ENCODE results near the gene PSAT1. TPM values are rescaled to one million over a fixed set of nuclear protein-coding genes. Genes with fewer than 3 reads are reported as not detected.

PSAT1 gene
- total RNA-seq, 1 experiment from 2014 or later = 226 TPM

- TF ChIP-seq, protein P1, sequence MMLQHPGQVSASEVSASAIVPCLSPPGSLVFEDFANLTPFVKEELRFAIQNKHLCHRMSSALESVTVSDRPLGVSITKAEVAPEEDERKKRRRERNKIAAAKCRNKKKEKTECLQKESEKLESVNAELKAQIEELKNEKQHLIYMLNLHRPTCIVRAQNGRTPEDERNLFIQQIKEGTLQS (IDR thresholded peaks at IDR 0.05) = no peak
- TF ChIP-seq, protein P2, sequence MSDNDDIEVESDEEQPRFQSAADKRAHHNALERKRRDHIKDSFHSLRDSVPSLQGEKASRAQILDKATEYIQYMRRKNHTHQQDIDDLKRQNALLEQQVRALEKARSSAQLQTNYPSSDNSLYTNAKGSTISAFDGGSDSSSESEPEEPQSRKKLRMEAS (IDR thresholded peaks at IDR 0.05) = peak; percentile 93
- TF ChIP-seq RAD21 (IDR thresholded peaks at IDR 0.05; ENCODE audit: low read depth) (no peak), CEBPB (IDR thresholded peaks at IDR 0.05; ENCODE audit: low read depth) (peak; percentile 89), EGR1 (IDR thresholded peaks at IDR 0.05; ENCODE audit: low read depth) (no peak), SP1 (IDR thresholded peaks at IDR 0.05; ENCODE audit: low read depth) (peak; percentile 96)
These were observed at the start of gene PSAT1 (continued) for GRCh38 chr9:78296893-78297671.

DNA sequence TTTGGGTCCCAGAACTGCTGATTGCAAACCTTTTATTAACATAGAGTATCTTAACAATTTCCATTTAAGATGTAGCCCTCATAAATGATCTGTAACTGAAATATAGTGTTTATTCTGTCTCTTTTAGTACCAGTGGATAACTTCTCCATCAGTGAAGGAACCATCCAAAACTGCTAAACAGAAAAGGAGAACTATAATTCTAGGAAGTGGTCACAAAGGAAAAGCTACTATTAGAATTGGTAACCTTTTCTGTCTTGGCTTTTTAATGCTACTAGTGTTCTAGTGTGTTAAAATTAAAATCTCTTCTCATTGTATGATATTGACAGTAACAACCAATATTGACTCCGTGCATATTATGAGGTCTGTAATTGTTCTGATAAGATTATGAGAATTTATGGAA is 48.3 kb upstream of the PSAT1 start:
- BruUV-seq (replicated peaks) = no TSS peak
- ChIA-PET CTCF (no interaction called here), RAD21 (ENCODE audit: low non-redundant PET in 1 of 2, low total read pairs in 2 of 2, uncharacterized antibody in 2 of 2, unreplicated experiment in 2 of 2) (no interaction called here), POLR2A (no interaction called here)
- H3K36me3 ChIP-seq (ENCODE audit: control insufficient read depth in 1 of 2, insufficient read depth in 2 of 2, low read length in 2 of 2) = peaks cover 4 to 25% of the 10 kb centered on the region in 2 experiments; a peak in 3 of 4 replicates
- no peak overlapping the region for H3K4me2 ChIP-seq (ENCODE audit: low read length)
- H3K27me3 ChIP-seq (ENCODE audit: insufficient read depth, low read length) = no peaks in the 10 kb centered on the region
- ATAC-seq (no peak), DNase-seq (ENCODE audit: low read depth, low spot score) (no peak)
- TF ChIP-seq EGR1 (IDR thresholded peaks at IDR 0.05; ENCODE audit: low read depth) = no peak
- TF ChIP-seq, protein P2 (IDR thresholded peaks at IDR 0.05) = no peak
- no peak for TF ChIP-seq EZH2phosphoT487 (IDR thresholded peaks at IDR 0.05; ENCODE audit: borderline replicate concordance)
- no peak for TF ChIP-seq YY1 (IDR thresholded peaks at IDR 0.05; ENCODE audit: extremely low read depth, insufficient replicate concordance, low read depth, low read length)
- no peak for TF ChIP-seq REST (IDR thresholded peaks at IDR 0.05; ENCODE audit: low read depth)
- no peak for TF ChIP-seq POLR2A (IDR thresholded peaks at IDR 0.05; ENCODE audit: borderline replicate concordance, extremely low read depth, insufficient read depth, insufficient read length)
- TF ChIP-seq CEBPB (IDR thresholded peaks at IDR 0.05; ENCODE audit: low read depth) = no peak
- no peak for TF ChIP-seq FOSL1 (IDR thresholded peaks at IDR 0.05; ENCODE audit: low read depth)
- H3K9me3 ChIP-seq (ENCODE audit: control insufficient read depth in 1 of 2, insufficient read depth in 1 of 2, low read depth in 1 of 2, low read length in 2 of 2) = no peaks in the 10 kb centered on the region
- no peaks in the 10 kb centered on the region; the same call in 1 of the 2 replicates for H3K79me2 ChIP-seq (ENCODE audit: insufficient read depth, low read length)
- H3K4me3 ChIP-seq (replicated peaks in 1 of 2; ENCODE audit: low read depth in 1 of 2, low read length in 2 of 2) = no peak overlapping the region
- H3K9ac ChIP-seq (ENCODE audit: low read length) = no peak overlapping the region
- no peaks in the 10 kb centered on the region for H4K20me1 ChIP-seq (ENCODE audit: insufficient read depth)
- H3K27ac ChIP-seq (ENCODE audit: low read depth, low read length) = no peak overlapping the region
- no peak overlapping the region for H2AFZ ChIP-seq (ENCODE audit: low read depth, low read length, poor library complexity, severe bottlenecking)
- no peaks in the 10 kb centered on the region for H3K9me2 ChIP-seq (ENCODE audit: insufficient read depth)
- H3K4me1 ChIP-seq (ENCODE audit: control insufficient read depth in 1 of 2, insufficient read depth in 2 of 2, low read length in 2 of 2) = no peaks in the 10 kb centered on the region
- intact Hi-C loops (cut with micrococcal nuclease) = no loop called here

All from HCT116 (cell line).